Measurements from ENCODE around the gene PSMB1.
A peak's percentile ranks its signal among the peaks of the same experiment; 100 is the strongest.

DNA sequence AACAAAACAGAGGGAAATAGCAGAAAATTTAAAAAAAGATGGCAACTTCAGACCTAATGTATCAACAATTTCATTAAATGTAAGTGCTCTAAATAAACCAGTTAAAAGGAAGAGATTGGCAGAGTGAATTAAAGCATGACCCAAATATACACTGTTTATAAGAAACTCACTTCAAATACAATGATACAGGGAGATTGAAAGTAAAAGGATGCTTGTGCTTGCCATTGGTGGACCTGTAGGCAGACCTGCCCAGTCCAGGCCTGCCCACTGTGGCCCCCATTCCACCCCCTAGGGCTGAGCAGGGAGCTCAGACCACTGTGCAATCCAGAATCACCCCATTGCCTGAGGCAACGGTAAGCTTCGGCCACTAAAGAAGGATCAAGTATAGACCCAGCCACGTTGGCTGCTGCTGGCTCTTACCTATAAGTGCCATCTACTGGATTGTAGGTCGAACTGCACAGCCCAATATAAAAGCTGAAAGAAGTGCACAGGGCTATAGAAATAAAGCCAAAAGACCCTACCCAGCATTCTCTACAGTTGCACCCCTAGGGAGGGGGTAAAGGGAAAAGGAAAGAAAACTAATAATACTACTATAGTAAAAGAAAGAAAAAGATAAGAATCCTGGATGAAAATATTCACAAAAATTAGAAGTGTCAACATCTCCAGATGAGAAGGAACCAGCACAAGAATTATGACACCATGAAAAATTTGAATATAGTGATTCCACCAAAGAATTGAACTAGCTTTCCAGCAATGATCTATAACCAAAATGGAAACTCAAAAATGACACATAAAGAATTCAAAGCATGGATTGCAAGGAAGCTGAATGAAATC is 36.1 kb downstream of the PSMB1 start:
- TF ChIP-seq EZH2 (IDR thresholded peaks at IDR 0.05; ENCODE audit: low read depth, unreplicated experiment) (no peak), CREB1 (CRISPR knock-in tag; IDR thresholded peaks at IDR 0.05; ENCODE audit: low read depth) (no peak), POLR2AphosphoS5 (IDR thresholded peaks at IDR 0.05; ENCODE audit: low read depth) (no peak), JUNB (IDR thresholded peaks at IDR 0.05; ENCODE audit: unreplicated experiment) (no peak), EZH2phosphoT487 (IDR thresholded peaks at IDR 0.05; ENCODE audit: unreplicated experiment) (no peak), STAT1 (IDR thresholded peaks at IDR 0.05; ENCODE audit: unreplicated experiment) (no peak), ZNF331 (CRISPR knock-in tag; IDR thresholded peaks at IDR 0.05; ENCODE audit: low read depth) (no peak), NANOG (IDR thresholded peaks at IDR 0.05; ENCODE audit: borderline replicate concordance) (no peak), ZNF114 (CRISPR knock-in tag; IDR thresholded peaks at IDR 0.05) (no peak)
- TF ChIP-seq, protein P1, sequence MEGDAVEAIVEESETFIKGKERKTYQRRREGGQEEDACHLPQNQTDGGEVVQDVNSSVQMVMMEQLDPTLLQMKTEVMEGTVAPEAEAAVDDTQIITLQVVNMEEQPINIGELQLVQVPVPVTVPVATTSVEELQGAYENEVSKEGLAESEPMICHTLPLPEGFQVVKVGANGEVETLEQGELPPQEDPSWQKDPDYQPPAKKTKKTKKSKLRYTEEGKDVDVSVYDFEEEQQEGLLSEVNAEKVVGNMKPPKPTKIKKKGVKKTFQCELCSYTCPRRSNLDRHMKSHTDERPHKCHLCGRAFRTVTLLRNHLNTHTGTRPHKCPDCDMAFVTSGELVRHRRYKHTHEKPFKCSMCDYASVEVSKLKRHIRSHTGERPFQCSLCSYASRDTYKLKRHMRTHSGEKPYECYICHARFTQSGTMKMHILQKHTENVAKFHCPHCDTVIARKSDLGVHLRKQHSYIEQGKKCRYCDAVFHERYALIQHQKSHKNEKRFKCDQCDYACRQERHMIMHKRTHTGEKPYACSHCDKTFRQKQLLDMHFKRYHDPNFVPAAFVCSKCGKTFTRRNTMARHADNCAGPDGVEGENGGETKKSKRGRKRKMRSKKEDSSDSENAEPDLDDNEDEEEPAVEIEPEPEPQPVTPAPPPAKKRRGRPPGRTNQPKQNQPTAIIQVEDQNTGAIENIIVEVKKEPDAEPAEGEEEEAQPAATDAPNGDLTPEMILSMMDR (conservative IDR thresholded peaks at IDR 0.05; ENCODE audit: low read depth in 2 of 2): peak; percentile 77 to 84
- TF ChIP-seq, protein P2, sequence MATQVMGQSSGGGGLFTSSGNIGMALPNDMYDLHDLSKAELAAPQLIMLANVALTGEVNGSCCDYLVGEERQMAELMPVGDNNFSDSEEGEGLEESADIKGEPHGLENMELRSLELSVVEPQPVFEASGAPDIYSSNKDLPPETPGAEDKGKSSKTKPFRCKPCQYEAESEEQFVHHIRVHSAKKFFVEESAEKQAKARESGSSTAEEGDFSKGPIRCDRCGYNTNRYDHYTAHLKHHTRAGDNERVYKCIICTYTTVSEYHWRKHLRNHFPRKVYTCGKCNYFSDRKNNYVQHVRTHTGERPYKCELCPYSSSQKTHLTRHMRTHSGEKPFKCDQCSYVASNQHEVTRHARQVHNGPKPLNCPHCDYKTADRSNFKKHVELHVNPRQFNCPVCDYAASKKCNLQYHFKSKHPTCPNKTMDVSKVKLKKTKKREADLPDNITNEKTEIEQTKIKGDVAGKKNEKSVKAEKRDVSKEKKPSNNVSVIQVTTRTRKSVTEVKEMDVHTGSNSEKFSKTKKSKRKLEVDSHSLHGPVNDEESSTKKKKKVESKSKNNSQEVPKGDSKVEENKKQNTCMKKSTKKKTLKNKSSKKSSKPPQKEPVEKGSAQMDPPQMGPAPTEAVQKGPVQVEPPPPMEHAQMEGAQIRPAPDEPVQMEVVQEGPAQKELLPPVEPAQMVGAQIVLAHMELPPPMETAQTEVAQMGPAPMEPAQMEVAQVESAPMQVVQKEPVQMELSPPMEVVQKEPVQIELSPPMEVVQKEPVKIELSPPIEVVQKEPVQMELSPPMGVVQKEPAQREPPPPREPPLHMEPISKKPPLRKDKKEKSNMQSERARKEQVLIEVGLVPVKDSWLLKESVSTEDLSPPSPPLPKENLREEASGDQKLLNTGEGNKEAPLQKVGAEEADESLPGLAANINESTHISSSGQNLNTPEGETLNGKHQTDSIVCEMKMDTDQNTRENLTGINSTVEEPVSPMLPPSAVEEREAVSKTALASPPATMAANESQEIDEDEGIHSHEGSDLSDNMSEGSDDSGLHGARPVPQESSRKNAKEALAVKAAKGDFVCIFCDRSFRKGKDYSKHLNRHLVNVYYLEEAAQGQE (IDR thresholded peaks at IDR 0.05; ENCODE audit: unreplicated experiment): no peak
- TF ChIP-seq, protein P3, sequence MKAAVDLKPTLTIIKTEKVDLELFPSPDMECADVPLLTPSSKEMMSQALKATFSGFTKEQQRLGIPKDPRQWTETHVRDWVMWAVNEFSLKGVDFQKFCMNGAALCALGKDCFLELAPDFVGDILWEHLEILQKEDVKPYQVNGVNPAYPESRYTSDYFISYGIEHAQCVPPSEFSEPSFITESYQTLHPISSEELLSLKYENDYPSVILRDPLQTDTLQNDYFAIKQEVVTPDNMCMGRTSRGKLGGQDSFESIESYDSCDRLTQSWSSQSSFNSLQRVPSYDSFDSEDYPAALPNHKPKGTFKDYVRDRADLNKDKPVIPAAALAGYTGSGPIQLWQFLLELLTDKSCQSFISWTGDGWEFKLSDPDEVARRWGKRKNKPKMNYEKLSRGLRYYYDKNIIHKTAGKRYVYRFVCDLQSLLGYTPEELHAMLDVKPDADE (IDR thresholded peaks at IDR 0.05): no peak
- TF ChIP-seq, protein P4, sequence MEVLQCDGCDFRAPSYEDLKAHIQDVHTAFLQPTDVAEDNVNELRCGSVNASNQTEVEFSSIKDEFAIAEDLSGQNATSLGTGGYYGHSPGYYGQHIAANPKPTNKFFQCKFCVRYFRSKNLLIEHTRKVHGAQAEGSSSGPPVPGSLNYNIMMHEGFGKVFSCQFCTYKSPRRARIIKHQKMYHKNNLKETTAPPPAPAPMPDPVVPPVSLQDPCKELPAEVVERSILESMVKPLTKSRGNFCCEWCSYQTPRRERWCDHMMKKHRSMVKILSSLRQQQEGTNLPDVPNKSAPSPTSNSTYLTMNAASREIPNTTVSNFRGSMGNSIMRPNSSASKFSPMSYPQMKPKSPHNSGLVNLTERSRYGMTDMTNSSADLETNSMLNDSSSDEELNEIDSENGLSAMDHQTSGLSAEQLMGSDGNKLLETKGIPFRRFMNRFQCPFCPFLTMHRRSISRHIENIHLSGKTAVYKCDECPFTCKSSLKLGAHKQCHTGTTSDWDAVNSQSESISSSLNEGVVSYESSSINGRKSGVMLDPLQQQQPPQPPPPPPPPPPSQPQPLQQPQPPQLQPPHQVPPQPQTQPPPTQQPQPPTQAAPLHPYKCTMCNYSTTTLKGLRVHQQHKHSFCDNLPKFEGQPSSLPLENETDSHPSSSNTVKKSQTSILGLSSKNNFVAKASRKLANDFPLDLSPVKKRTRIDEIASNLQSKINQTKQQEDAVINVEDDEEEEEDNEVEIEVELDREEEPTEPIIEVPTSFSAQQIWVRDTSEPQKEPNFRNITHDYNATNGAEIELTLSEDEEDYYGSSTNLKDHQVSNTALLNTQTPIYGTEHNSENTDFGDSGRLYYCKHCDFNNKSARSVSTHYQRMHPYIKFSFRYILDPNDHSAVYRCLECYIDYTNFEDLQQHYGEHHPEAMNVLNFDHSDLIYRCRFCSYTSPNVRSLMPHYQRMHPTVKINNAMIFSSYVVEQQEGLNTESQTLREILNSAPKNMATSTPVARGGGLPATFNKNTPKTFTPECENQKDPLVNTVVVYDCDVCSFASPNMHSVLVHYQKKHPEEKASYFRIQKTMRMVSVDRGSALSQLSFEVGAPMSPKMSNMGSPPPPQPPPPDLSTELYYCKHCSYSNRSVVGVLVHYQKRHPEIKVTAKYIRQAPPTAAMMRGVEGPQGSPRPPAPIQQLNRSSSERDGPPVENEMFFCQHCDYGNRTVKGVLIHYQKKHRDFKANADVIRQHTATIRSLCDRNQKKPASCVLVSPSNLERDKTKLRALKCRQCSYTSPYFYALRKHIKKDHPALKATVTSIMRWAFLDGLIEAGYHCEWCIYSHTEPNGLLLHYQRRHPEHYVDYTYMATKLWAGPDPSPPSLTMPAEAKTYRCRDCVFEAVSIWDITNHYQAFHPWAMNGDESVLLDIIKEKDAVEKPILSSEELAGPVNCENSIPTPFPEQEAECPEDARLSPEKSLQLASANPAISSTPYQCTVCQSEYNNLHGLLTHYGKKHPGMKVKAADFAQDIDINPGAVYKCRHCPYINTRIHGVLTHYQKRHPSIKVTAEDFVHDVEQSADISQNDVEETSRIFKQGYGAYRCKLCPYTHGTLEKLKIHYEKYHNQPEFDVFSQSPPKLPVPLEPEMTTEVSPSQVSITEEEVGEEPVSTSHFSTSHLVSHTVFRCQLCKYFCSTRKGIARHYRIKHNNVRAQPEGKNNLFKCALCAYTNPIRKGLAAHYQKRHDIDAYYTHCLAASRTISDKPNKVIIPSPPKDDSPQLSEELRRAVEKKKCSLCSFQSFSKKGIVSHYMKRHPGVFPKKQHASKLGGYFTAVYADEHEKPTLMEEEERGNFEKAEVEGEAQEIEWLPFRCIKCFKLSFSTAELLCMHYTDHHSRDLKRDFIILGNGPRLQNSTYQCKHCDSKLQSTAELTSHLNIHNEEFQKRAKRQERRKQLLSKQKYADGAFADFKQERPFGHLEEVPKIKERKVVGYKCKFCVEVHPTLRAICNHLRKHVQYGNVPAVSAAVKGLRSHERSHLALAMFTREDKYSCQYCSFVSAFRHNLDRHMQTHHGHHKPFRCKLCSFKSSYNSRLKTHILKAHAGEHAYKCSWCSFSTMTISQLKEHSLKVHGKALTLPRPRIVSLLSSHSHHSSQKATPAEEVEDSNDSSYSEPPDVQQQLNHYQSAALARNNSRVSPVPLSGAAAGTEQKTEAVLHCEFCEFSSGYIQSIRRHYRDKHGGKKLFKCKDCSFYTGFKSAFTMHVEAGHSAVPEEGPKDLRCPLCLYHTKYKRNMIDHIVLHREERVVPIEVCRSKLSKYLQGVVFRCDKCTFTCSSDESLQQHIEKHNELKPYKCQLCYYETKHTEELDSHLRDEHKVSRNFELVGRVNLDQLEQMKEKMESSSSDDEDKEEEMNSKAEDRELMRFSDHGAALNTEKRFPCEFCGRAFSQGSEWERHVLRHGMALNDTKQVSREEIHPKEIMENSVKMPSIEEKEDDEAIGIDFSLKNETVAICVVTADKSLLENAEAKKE (CRISPR knock-in tag; IDR thresholded peaks at IDR 0.05): no peak
